ENCODE measurements around the gene AFF3.

AFF3 gene

GRCh38 chr2:99840831-99841230, 301.6 kb downstream of the AFF3 start:
- no peak for TF ChIP-seq FOXP2 (optimal IDR thresholded peaks at IDR 0.05; ENCODE audit: borderline replicate concordance, extremely low read depth, extremely low read length, insufficient read depth)
- no peak for TF ChIP-seq SIN3A (IDR thresholded peaks at IDR 0.05; ENCODE audit: borderline replicate concordance, insufficient read depth, low read length)
- TF ChIP-seq REST (IDR thresholded peaks at IDR 0.05; ENCODE audit: insufficient read depth in 1 of 2, low read depth in 2 of 2, low read length in 2 of 2) = no peak
- no peak for TF ChIP-seq POLR2AphosphoS5 (IDR thresholded peaks at IDR 0.05; ENCODE audit: low read depth, low read length)
- TF ChIP-seq TAF1 (IDR thresholded peaks at IDR 0.05; ENCODE audit: borderline replicate concordance, insufficient read depth, low read length) = no peak

GRCh38 chr2:99836690-99837605, 305.4 kb downstream of the AFF3 start:
- TF ChIP-seq REST (IDR thresholded peaks at IDR 0.05; ENCODE audit: insufficient read depth in 1 of 2, low read depth in 2 of 2, low read length in 2 of 2) = no peak
- no peak for TF ChIP-seq FOXP2 (optimal IDR thresholded peaks at IDR 0.05; ENCODE audit: borderline replicate concordance, extremely low read depth, extremely low read length, insufficient read depth)
- no peak for TF ChIP-seq TAF1 (IDR thresholded peaks at IDR 0.05; ENCODE audit: borderline replicate concordance, insufficient read depth, low read length)
- TF ChIP-seq SIN3A (IDR thresholded peaks at IDR 0.05; ENCODE audit: borderline replicate concordance, insufficient read depth, low read length) = no peak
- no peak for TF ChIP-seq POLR2AphosphoS5 (IDR thresholded peaks at IDR 0.05; ENCODE audit: low read depth, low read length)

GRCh38 chr2:99834426-99834825, 308.0 kb downstream of the AFF3 start:
- TF ChIP-seq FOXP2 (optimal IDR thresholded peaks at IDR 0.05; ENCODE audit: borderline replicate concordance, extremely low read depth, extremely low read length, insufficient read depth) (no peak), SIN3A (IDR thresholded peaks at IDR 0.05; ENCODE audit: borderline replicate concordance, insufficient read depth, low read length) (no peak), POLR2AphosphoS5 (IDR thresholded peaks at IDR 0.05; ENCODE audit: low read depth, low read length) (no peak), REST (IDR thresholded peaks at IDR 0.05; ENCODE audit: insufficient read depth in 1 of 2, low read depth in 2 of 2, low read length in 2 of 2) (no peak), TAF1 (IDR thresholded peaks at IDR 0.05; ENCODE audit: borderline replicate concordance, insufficient read depth, low read length) (no peak)

GRCh38 chr2:99833586-99834201, 308.7 kb downstream of the AFF3 start:
- TF ChIP-seq SIN3A (IDR thresholded peaks at IDR 0.05; ENCODE audit: borderline replicate concordance, insufficient read depth, low read length) (no peak), FOXP2 (optimal IDR thresholded peaks at IDR 0.05; ENCODE audit: borderline replicate concordance, extremely low read depth, extremely low read length, insufficient read depth) (no peak), TAF1 (IDR thresholded peaks at IDR 0.05; ENCODE audit: borderline replicate concordance, insufficient read depth, low read length) (no peak), REST (IDR thresholded peaks at IDR 0.05; ENCODE audit: insufficient read depth in 1 of 2, low read depth in 2 of 2, low read length in 2 of 2) (no peak), POLR2AphosphoS5 (IDR thresholded peaks at IDR 0.05; ENCODE audit: low read depth, low read length) (no peak)

All from PFSK-1 (cell line).